ENCODE results near the gene FAM107B. TPM values are rescaled to one million over a fixed set of nuclear protein-coding genes. Genes with fewer than 3 reads are reported as not detected.

FAM107B gene
- total and polyA plus RNA-seq, 2 donors (not counting 3 experiments of a cell fraction or from before 2014, with no cell fraction given) = 39.2 to 176 TPM

DNA sequence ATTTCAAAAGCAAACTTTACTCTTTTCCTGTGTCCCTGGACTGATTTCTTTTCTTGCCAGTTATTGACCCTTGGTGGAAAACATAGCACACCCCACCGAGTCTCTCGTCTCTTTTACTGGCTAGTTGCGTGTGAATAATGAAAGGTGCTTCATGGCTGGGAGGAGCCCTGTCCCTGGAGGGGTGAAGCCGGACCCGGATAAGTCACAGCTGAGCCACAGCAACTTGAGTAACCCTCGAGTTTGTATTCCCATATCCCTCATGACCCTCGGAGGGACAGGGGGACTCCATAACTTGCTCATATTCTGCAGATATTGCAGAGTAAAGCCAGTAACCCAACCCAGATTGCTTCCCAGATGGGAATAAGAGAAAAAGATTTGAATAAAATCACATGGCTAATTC lies 296.5 kb downstream of the FAM107B start:
- CTCF ChIA-PET = interaction anchor here (1.0 to 6.7 kb wide), 7 partner anchors 9 to 863 kb away, joined by 3 to 121 read pairs (median 4); no protein-coding TSS in a partner anchor
- no peaks in the 10 kb centered on the region for H3K79me2 ChIP-seq (ENCODE audit: control insufficient read depth, insufficient read depth, low read length)
- no peaks in the 10 kb centered on the region for H3K36me3 ChIP-seq (ENCODE audit: control insufficient read depth in 2 of 2, extremely low read depth in 1 of 2, insufficient read depth in 2 of 2, low read length in 2 of 2)
- H4K20me1 ChIP-seq (replicated peaks; ENCODE audit: control insufficient read depth, extremely low read depth, insufficient read depth, low read length) = no peaks in the 10 kb centered on the region
- DNase-seq (ENCODE audit: low read depth, low spot score) = no peak
- H3K27me3 ChIP-seq (ENCODE audit: control insufficient read depth in 2 of 2, insufficient read depth in 2 of 2, low read length in 2 of 2) = peaks cover 6 to 9% of the 10 kb centered on the region in 2 experiments
- intact Hi-C loops (cut with micrococcal nuclease) (loop anchor here (1.0 to 10.0 kb wide), 4 partner anchors 173 to 863 kb away; no protein-coding TSS in a partner anchor), dilution Hi-C loops (cut with MboI; ENCODE audit: extremely low pct_ligation_motif_present, low sequenced_read_pairs) (no loop called here)
- no peak overlapping the region for H2AFZ ChIP-seq (ENCODE audit: low read depth, low read length)
- POLR2A ChIA-PET = no interaction called here
- H3K9me3 ChIP-seq (replicated peaks; ENCODE audit: control insufficient read depth, insufficient read depth, low read length) = no peaks in the 10 kb centered on the region
- no peak overlapping the region for H3K4me2 ChIP-seq (ENCODE audit: insufficient read depth, low read length)
- no peak overlapping the region for H3K27ac ChIP-seq (ENCODE audit: insufficient read depth, low read depth, low read length)
- TF ChIP-seq POLR2A (IDR thresholded peaks at IDR 0.05; ENCODE audit: low read depth, low read length) (no peak), GATA2 (IDR thresholded peaks at IDR 0.05; ENCODE audit: insufficient read depth, insufficient read length, low read depth, low read length) (no peak), JUN (IDR thresholded peaks at IDR 0.05; ENCODE audit: borderline replicate concordance, insufficient read depth, insufficient read length, low read depth) (no peak), EZH2 (IDR thresholded peaks at IDR 0.05; ENCODE audit: borderline replicate concordance, low read depth, low read length, severe bottlenecking) (no peak)
- TF ChIP-seq, protein P1, sequence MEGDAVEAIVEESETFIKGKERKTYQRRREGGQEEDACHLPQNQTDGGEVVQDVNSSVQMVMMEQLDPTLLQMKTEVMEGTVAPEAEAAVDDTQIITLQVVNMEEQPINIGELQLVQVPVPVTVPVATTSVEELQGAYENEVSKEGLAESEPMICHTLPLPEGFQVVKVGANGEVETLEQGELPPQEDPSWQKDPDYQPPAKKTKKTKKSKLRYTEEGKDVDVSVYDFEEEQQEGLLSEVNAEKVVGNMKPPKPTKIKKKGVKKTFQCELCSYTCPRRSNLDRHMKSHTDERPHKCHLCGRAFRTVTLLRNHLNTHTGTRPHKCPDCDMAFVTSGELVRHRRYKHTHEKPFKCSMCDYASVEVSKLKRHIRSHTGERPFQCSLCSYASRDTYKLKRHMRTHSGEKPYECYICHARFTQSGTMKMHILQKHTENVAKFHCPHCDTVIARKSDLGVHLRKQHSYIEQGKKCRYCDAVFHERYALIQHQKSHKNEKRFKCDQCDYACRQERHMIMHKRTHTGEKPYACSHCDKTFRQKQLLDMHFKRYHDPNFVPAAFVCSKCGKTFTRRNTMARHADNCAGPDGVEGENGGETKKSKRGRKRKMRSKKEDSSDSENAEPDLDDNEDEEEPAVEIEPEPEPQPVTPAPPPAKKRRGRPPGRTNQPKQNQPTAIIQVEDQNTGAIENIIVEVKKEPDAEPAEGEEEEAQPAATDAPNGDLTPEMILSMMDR (IDR thresholded peaks at IDR 0.05; ENCODE audit: extremely low read depth in 1 of 2, insufficient read depth in 1 of 2, low read depth in 1 of 2, low read length in 2 of 2) = no peak
- TF ChIP-seq, protein P2, sequence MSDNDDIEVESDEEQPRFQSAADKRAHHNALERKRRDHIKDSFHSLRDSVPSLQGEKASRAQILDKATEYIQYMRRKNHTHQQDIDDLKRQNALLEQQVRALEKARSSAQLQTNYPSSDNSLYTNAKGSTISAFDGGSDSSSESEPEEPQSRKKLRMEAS (IDR thresholded peaks at IDR 0.05; ENCODE audit: insufficient read depth, insufficient read length) = no peak
- H3K9ac ChIP-seq (replicated peaks; ENCODE audit: extremely low read depth, insufficient read depth, low read length) = no peak overlapping the region
- no TSS peak for BruUV-seq (replicated peaks)
- FAIRE-seq = no peak
- H3K4me3 ChIP-seq (replicated peaks in 1 of 3; ENCODE audit: insufficient read depth in 1 of 3, low read depth in 1 of 3, low read length in 3 of 3) = no peak overlapping the region
- H3K9me1 ChIP-seq (replicated peaks; ENCODE audit: control insufficient read depth, extremely low read depth, insufficient read depth, low read length) = no peaks in the 10 kb centered on the region
- H3K4me1 ChIP-seq (ENCODE audit: control insufficient read depth, extremely low read depth, insufficient read depth, low read length) = no peaks in the 10 kb centered on the region

Measured in endothelial cell of umbilical vein (primary cell).